Measurements from ENCODE around the gene TPMT.

TPMT gene

DNA sequence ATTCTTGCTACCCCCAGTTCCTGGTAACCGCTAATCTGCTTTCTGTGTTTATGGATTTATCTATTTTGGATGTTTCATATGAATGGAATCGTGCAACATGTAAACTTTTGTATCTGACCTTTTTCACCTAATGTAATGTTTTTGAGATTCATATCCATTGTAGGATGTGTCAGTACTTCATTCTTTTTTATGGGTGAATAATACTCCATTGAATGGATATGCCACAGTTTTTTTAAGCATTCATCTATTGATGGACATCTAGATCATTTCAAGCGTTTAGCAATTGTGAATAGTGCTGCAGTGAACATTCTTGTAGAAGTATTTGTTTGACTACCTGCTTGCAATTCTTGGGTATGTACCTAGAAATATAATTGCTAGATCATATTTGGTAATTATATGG lies 13.4 kb upstream of the TPMT start:
- H3K4me2 ChIP-seq (ENCODE audit: low read length): no peak overlapping the region
- H3K9ac ChIP-seq: no peak overlapping the region
- H3K27ac ChIP-seq: no peak overlapping the region
- H3K4me1 ChIP-seq: no peaks in the 10 kb centered on the region
- TF ChIP-seq, protein P1, sequence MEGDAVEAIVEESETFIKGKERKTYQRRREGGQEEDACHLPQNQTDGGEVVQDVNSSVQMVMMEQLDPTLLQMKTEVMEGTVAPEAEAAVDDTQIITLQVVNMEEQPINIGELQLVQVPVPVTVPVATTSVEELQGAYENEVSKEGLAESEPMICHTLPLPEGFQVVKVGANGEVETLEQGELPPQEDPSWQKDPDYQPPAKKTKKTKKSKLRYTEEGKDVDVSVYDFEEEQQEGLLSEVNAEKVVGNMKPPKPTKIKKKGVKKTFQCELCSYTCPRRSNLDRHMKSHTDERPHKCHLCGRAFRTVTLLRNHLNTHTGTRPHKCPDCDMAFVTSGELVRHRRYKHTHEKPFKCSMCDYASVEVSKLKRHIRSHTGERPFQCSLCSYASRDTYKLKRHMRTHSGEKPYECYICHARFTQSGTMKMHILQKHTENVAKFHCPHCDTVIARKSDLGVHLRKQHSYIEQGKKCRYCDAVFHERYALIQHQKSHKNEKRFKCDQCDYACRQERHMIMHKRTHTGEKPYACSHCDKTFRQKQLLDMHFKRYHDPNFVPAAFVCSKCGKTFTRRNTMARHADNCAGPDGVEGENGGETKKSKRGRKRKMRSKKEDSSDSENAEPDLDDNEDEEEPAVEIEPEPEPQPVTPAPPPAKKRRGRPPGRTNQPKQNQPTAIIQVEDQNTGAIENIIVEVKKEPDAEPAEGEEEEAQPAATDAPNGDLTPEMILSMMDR (IDR thresholded peaks at IDR 0.05): no peak
- H2AFZ ChIP-seq: no peak overlapping the region
- no peaks in the 10 kb centered on the region for H3K79me2 ChIP-seq
- H3K36me3 ChIP-seq (ENCODE audit: control insufficient read depth, insufficient read depth, low read length): peaks cover 4% of the 10 kb centered on the region
- no peaks in the 10 kb centered on the region for H3K27me3 ChIP-seq (ENCODE audit: control insufficient read depth, insufficient read depth, low read length)
- H3K4me3 ChIP-seq (ENCODE audit: low read depth, low read length): no peak overlapping the region
- no peaks in the 10 kb centered on the region for H3K9me3 ChIP-seq (ENCODE audit: control insufficient read depth, low read length)

DNA sequence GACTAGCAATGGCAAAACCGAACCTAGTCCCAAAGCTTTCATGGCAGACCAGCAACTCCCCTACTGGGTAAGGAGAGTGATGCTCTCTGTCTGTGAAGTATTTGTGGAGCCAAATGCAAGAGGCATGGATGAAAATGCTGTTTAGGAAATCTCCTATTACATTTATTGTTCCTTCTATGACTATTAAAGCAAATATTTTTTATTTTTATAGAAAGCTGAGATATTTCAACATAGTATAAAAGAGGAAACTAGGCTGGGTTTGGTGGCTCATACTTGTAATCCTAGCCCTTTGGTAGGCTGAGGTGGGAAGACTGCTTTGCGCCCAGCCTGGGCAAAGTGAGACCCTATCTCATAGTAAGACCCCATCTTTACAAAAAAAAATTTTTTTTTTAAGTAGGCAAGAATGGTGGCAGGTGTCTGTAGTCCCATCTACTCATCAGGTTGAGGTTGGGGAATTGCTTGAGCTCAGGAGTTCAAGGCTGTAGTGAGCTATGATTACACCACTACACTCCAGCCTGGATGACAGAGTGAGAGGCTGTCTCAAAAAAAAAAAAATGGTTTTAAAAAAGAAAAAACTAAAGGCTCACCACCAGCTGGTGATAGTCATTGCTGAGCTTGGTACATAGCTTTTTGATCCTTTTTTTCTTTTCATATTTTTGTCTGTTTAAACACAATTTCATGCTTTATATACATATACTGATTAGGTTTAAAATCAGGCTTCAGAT lies 11.6 kb upstream of the TPMT start:
- TF ChIP-seq, protein P1 (IDR thresholded peaks at IDR 0.05): no peak
- Histone ChIP-seq H3K36me3 (ENCODE audit: control insufficient read depth, insufficient read depth, low read length) (peaks cover 4% of the 10 kb centered on the region), H3K4me3 (ENCODE audit: low read depth, low read length) (no peak overlapping the region), H3K9ac (no peak overlapping the region), H3K27me3 (ENCODE audit: control insufficient read depth, insufficient read depth, low read length) (no peaks in the 10 kb centered on the region), H3K4me1 (no peaks in the 10 kb centered on the region), H3K9me3 (ENCODE audit: control insufficient read depth, low read length) (no peaks in the 10 kb centered on the region), H3K79me2 (no peaks in the 10 kb centered on the region), H2AFZ (no peak overlapping the region), H3K4me2 (ENCODE audit: low read length) (no peak overlapping the region), H3K27ac (no peak overlapping the region)

DNA sequence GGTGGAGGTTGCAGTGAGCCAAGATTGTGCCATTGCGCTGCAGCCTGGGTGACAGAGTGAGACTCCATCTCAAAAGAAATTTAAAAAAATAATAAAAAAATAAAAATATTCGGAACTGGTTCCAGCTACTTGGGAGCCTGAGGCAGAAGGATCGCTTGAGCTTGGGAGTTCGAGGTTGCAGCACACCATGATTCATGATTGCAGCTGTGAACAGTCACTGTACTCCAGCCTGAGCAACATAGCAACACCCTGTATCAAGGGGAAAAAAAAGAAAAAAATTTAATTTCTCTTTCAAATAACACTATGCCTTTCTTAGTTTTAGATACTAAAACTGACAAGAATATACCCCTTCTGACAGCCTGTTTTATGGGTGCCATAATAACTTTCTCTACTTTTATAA lies 10.9 kb upstream of the TPMT start:
- H3K9ac ChIP-seq: no peak overlapping the region
- no peaks in the 10 kb centered on the region for H3K27me3 ChIP-seq (ENCODE audit: control insufficient read depth, insufficient read depth, low read length)
- H3K36me3 ChIP-seq (ENCODE audit: control insufficient read depth, insufficient read depth, low read length): peaks cover 4% of the 10 kb centered on the region
- H3K4me3 ChIP-seq (ENCODE audit: low read depth, low read length): no peak overlapping the region
- H3K79me2 ChIP-seq: no peaks in the 10 kb centered on the region
- TF ChIP-seq, protein P1 (IDR thresholded peaks at IDR 0.05): no peak
- H3K4me2 ChIP-seq (ENCODE audit: low read length): no peak overlapping the region
- no peak overlapping the region for H2AFZ ChIP-seq
- no peak overlapping the region for H3K27ac ChIP-seq
- H3K9me3 ChIP-seq (ENCODE audit: control insufficient read depth, low read length): no peaks in the 10 kb centered on the region
- H3K4me1 ChIP-seq: no peaks in the 10 kb centered on the region

DNA sequence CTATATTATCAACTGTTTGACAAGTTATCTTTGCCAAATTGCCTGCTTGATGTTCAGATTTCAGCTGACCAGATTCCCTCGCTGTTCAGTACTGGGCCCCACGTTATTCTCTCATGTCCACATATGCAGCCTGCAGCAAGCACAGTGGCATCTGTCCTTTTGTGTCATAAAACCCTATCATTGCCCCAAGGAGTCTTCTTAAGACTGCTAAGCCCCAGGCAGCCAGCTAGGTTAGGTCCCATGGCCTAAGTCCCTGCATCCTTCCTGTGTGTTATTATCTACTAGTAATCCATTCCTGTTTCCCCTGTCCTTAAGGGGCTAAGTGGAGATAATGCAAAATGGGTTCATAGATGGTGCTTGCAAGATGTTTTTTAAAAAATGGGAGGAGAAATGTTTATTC lies 7.5 kb upstream of the TPMT start:
- Histone ChIP-seq H3K9ac (no peak overlapping the region), H3K36me3 (ENCODE audit: control insufficient read depth, insufficient read depth, low read length) (no peaks in the 10 kb centered on the region), H3K79me2 (no peaks in the 10 kb centered on the region), H3K27me3 (ENCODE audit: control insufficient read depth, insufficient read depth, low read length) (no peaks in the 10 kb centered on the region), H3K27ac (no peak overlapping the region), H3K4me3 (ENCODE audit: low read depth, low read length) (no peak overlapping the region), H3K9me3 (ENCODE audit: control insufficient read depth, low read length) (no peaks in the 10 kb centered on the region), H3K4me2 (ENCODE audit: low read length) (no peak overlapping the region), H3K4me1 (no peaks in the 10 kb centered on the region), H2AFZ (no peak overlapping the region)
- TF ChIP-seq, protein P1 (IDR thresholded peaks at IDR 0.05): no peak

DNA sequence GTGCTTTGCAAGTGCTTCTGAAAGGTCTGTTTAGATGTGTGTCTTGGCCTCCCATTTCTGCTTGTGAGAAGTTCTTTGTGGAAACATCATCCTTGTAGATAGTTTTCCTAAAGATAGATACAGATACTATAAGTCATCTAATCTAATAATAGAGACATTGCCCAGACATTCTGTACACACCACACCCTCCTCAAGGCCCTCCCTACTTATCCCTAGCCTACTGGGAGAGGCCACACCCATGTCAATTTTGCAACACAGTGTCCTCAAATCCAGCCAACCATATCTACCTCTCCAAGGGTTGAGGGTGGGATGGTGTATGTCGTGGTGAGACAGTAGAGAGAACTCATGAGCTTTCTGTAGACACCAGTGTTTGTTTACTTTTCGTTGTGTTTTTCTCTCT lies 6.6 kb upstream of the TPMT start:
- H3K27me3 ChIP-seq (ENCODE audit: control insufficient read depth, insufficient read depth, low read length): no peaks in the 10 kb centered on the region
- no peaks in the 10 kb centered on the region for H3K36me3 ChIP-seq (ENCODE audit: control insufficient read depth, insufficient read depth, low read length)
- H2AFZ ChIP-seq: no peak overlapping the region
- no peak overlapping the region for H3K4me3 ChIP-seq (ENCODE audit: low read depth, low read length)
- H3K27ac ChIP-seq: no peak overlapping the region
- TF ChIP-seq, protein P1 (IDR thresholded peaks at IDR 0.05): no peak
- no peak overlapping the region for H3K9ac ChIP-seq
- H3K4me2 ChIP-seq (ENCODE audit: low read length): no peak overlapping the region
- no peaks in the 10 kb centered on the region for H3K4me1 ChIP-seq
- no peaks in the 10 kb centered on the region for H3K9me3 ChIP-seq (ENCODE audit: control insufficient read depth, low read length)
- no peaks in the 10 kb centered on the region for H3K79me2 ChIP-seq
